D721Med (cell line): Measurements from ENCODE around the gene SEMA3E.

Source experiments
- DNase-seq: peaks from one replicate; pipeline ENCODE4 v3.0.0; 2011; ENCODE audit warnings: low spot score; ENCODE audit not compliant: insufficient read length
- FAIRE-seq: peaks from 2 replicates; lab custom pipeline; 2011; peaks lifted over from hg19 to GRCh38; lab: Jason Lieb, UNC
- TF ChIP-seq, protein P1 (sequence below): IDR thresholded peaks from 2 replicates; pipeline ENCODE4 v1.5.1; 2012; ENCODE audit warnings: mild to moderate bottlenecking, control low read depth; ENCODE audit not compliant: insufficient read depth; ENCODE audit errors: missing control alignments

SEMA3E gene

DNA sequence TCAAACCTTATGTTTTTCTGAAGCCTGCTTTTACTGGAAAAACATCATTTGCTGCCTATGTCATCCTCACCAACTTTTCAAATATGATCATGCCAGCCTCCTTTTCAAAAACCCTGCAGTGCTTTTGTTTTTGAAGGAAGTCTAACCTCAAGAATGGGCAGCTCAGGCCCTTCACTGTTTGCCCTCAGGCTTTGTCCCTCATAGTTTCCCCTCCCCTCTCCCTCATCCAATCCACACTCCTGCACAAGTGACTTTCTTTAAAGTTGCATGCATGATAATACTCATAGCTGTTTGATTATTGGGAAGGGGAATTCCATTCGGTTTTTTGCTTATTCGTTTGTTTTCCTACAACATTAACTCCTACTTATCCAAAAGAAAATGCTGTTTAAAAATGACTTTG, 219.4 kb downstream of the SEMA3E start:
- no peak for DNase-seq
- FAIRE-seq: no peak
- TF ChIP-seq, protein P1, sequence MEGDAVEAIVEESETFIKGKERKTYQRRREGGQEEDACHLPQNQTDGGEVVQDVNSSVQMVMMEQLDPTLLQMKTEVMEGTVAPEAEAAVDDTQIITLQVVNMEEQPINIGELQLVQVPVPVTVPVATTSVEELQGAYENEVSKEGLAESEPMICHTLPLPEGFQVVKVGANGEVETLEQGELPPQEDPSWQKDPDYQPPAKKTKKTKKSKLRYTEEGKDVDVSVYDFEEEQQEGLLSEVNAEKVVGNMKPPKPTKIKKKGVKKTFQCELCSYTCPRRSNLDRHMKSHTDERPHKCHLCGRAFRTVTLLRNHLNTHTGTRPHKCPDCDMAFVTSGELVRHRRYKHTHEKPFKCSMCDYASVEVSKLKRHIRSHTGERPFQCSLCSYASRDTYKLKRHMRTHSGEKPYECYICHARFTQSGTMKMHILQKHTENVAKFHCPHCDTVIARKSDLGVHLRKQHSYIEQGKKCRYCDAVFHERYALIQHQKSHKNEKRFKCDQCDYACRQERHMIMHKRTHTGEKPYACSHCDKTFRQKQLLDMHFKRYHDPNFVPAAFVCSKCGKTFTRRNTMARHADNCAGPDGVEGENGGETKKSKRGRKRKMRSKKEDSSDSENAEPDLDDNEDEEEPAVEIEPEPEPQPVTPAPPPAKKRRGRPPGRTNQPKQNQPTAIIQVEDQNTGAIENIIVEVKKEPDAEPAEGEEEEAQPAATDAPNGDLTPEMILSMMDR: no peak

DNA sequence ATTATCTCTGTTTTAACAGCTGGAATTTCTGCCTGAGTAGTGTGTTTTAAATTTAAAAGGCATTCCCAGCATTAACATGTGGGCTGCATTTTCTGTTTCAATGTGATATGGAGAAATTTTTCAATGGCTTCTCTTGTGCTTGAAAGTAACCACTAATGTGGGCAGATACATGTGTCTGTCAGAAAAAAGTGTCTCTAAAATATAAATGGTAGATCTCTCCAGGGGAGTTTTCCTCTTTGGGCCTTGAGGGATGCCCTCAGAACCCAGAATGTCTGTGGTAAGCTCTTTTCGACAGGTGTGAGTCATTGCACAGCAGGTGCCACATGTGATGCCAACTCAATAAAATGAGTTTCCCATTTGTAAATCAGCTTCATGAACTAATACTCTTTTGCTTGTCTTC, 221.1 kb downstream of the SEMA3E start:
- DNase-seq (no peak), FAIRE-seq (no peak)

DNA sequence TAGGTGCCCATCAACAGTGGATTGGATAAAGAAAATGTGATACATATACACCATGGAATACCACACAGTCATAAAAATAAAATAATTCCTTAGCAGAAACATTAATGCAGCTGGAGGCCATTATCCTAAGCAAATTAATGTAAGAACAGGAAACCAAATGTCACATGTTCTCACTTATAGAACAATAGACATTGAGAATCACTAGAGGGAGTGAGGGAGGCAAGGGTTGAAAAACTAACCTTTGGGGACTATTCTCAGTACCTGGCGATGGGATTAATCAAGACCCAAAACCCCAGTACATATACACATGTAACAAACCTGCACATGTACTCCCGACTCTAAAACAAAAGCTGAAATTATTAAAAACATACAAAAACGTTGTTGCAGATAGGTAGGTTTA, 222.6 kb downstream of the SEMA3E start:
- FAIRE-seq (no peak), DNase-seq (no peak)
- TF ChIP-seq, protein P1: no peak

More for the DNA sequence above, 221.1 kb downstream of the SEMA3E start:
- TF ChIP-seq, protein P1: no peak

DNA sequence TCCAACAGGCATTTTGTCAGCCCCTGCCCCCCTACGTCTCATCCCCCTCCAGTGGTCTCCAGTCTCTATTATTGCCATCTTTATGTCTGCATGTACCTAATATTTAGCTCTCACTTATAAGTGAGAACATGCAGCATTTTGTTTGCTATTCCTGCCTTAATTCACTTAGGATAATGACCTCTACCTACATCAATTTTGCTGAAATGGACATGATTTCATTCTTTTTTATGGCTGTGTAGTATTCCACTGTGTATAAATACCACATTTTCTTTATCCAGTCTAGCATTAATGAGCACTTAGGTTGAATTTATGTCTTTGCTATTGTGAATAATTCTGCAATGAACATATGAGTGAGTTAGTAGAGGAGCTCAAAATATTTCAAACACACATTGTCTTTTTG, 229.9 kb downstream of the SEMA3E start:
- DNase-seq: no peak
- TF ChIP-seq, protein P1: no peak
- no peak for FAIRE-seq

DNA sequence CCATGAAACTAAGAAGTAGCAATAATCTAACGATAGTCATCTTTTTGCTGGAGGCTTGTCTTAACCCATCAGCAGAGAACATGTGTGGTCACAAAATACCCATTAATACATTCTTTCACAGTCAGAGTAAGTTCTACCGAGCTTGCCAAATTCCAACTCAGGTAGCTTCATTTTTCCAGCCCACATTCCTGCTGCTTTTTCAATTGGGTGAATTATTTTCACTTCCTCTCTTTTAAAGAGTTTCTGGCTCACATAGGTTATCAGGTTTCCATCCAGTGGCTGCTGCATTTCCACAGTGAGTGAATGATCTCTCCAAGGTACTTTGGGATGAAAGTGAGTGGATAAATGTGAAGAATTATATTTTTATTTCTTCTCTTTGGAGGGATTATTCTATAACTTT, 233.1 kb downstream of the SEMA3E start:
- DNase-seq (no peak), FAIRE-seq (no peak)
- TF ChIP-seq, protein P1: no peak

DNA sequence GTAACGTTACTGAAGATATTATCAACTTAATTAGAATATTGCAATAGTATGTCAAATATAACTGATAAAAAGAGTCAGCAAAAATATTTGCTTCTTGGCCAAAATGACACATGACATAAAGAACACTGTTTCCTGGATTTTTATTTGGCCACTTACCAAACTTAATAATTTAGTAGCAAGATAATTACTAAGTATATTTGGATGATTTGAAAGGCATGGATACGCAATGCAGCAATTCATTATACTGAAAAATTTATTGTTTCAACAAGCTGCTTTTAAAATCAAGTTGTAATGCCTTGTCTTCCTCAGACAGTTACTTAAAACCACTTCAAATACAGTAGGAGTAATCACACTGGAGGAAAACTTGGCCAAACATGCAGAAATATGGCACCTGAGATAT, 234.0 kb downstream of the SEMA3E start:
- DNase-seq (no peak), FAIRE-seq (no peak)
- TF ChIP-seq, protein P1: no peak

DNA sequence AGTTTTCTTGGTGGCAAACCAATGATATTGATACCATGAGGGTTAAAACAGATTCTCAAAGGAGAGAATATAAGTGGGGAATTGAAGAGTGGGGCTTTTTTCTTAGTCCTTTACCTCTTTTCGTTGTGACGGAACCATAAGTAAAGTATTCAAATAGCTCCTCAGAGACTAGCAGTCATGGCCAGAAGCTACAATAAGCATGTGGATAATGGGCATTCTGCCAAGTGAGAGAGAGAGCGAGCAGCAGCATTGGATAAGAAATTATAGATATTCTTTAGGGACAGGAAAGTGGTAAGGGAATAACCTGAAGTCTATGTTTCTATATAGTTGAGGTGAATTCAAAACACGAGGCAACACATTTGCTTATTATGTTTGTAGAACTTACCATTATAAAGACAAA, 235.1 kb downstream of the SEMA3E start:
- DNase-seq: no peak
- no peak for FAIRE-seq
- TF ChIP-seq, protein P1: no peak
